ENCODE data around the gene OPA3.

Gene OPA3

GRCh38 chr19:45547211-45547770, 37.3 kb downstream of the OPA3 start:
- no peak for TF ChIP-seq ZFX (IDR thresholded peaks at IDR 0.05; ENCODE audit: borderline replicate concordance)

GRCh38 chr19:45542234-45542668, 42.4 kb downstream of the OPA3 start:
- no peak for TF ChIP-seq CTCF (IDR thresholded peaks at IDR 0.05)
- TF ChIP-seq ZFX (IDR thresholded peaks at IDR 0.05; ENCODE audit: borderline replicate concordance): no peak

More at GRCh38 chr19:45547211-45547770, 37.3 kb downstream of the OPA3 start:
- peak overlapping the region; percentile 43 for H3K27ac ChIP-seq

GRCh38 chr19:45539459-45539858, 45.1 kb downstream of the OPA3 start:
- H3K27ac ChIP-seq: no peak overlapping the region
- no peak for TF ChIP-seq CTCF (IDR thresholded peaks at IDR 0.05)

More at GRCh38 chr19:45542234-45542668, 42.4 kb downstream of the OPA3 start:
- H3K27ac ChIP-seq: no peak overlapping the region

GRCh38 chr19:45531349-45531748, 53.3 kb downstream of the OPA3 start:
- no peak overlapping the region for H3K27ac ChIP-seq
- TF ChIP-seq CTCF (IDR thresholded peaks at IDR 0.05) (no peak), ZFX (IDR thresholded peaks at IDR 0.05; ENCODE audit: borderline replicate concordance) (no peak)

GRCh38 chr19:45529420-45529785, 55.2 kb downstream of the OPA3 start:
- TF ChIP-seq CTCF (IDR thresholded peaks at IDR 0.05) (no peak), ZFX (IDR thresholded peaks at IDR 0.05; ENCODE audit: borderline replicate concordance) (no peak)
- H3K27ac ChIP-seq: no peak overlapping the region

- TF ChIP-seq ZFX (IDR thresholded peaks at IDR 0.05; ENCODE audit: borderline replicate concordance): no peak
- TF ChIP-seq CTCF (IDR thresholded peaks at IDR 0.05): peak; percentile 55
- H3K27ac ChIP-seq: peak overlapping the region; percentile 67
Measured at GRCh38 chr19:45528744-45529419, 55.7 kb downstream of the OPA3 start.

GRCh38 chr19:45528149-45528743, 56.4 kb downstream of the OPA3 start:
- TF ChIP-seq CTCF (IDR thresholded peaks at IDR 0.05) (no peak), ZFX (IDR thresholded peaks at IDR 0.05; ENCODE audit: borderline replicate concordance) (no peak)

More at GRCh38 chr19:45528149-45528743, 56.4 kb downstream of the OPA3 start:
- peak overlapping the region; percentile 67 for H3K27ac ChIP-seq

Data from 22Rv1 (cell line).